NCI-H146 treated with DMSO at 0.1 percent for 48 hours (cell line): ENCODE results near the gene CXCL9.
"Not testable (repeated sequence)": the region's sequence is repeated elsewhere in the genome, so short reads cannot be mapped to it uniquely, and the experiment has no call there.

ENCODE experiments used
- DNase-seq: peaks from one replicate; lab custom pipeline; 2025; ENCODE audit not compliant: unreplicated experiment; lab: John Stamatoyannopoulos, UW

Gene CXCL9

GRCh38 chr4:75962072-75962471 lies 45.2 kb downstream of the CXCL9 start:
- DNase-seq = not testable (repeated sequence)

- not testable (repeated sequence) for DNase-seq
Observed at GRCh38 chr4:75958546-75958945, 48.8 kb downstream of the CXCL9 start.

- not testable (repeated sequence) for DNase-seq
Observed at GRCh38 chr4:75954811-75955210, 52.5 kb downstream of the CXCL9 start.

- DNase-seq = no peak
Observed at GRCh38 chr4:75953509-75953908, 53.8 kb downstream of the CXCL9 start.
